Sigmoid colon (tissue), 7 donors: ENCODE results near the gene DOCK11. TPM values are rescaled to one million over a fixed set of nuclear protein-coding genes. Genes with fewer than 3 reads are reported as not detected.

ENCODE experiments used
- DNase-seq: peaks from one replicate; pipeline ENCODE4 v3.0.0-alpha.2; 2019
- H3K27ac ChIP-seq, 4 donors: fragments of 200-600 bp; sonication (generic); one replicate each; pipeline ENCODE4 v1.5.1; 2016 to 2019; ENCODE audit warnings: mild to moderate bottlenecking in 1 of 4
- H3K27me3 ChIP-seq, 3 donors: fragments of 200-600 bp; sonication (generic); one replicate each; pipeline ENCODE4 v1.5.1; 2019; ENCODE audit warnings: mild to moderate bottlenecking in 1 of 3
- H3K36me3 ChIP-seq, 4 donors: fragments of 200-600 bp; sonication (generic); one replicate each; pipeline ENCODE4 v1.5.1; 2016 to 2019
- H3K4me1 ChIP-seq, 4 donors: fragments of 200-600 bp; sonication (generic); one replicate each; pipeline ENCODE4 v1.5.1; 2017 to 2019
- H3K4me3 ChIP-seq, 4 donors: fragments of 200-600 bp; sonication (generic); one replicate each; pipeline ENCODE4 v1.5.1; 2017 to 2019; ENCODE audit warnings: mild to moderate bottlenecking in 2 of 4, moderate library complexity in 1 of 4
- H3K9me3 ChIP-seq, 4 donors: fragments of 200-600 bp in 3 of 4; sonication (generic) in 3 of 4; one replicate each; pipeline versions ENCODE4 v1.5.1 to v1.6.1; 2013 to 2019
- EP300 ChIP-seq, 4 donors: sonication (generic); formaldehyde crosslinking; IDR thresholded peaks; one replicate each; pipeline ENCODE4 v1.6.1; 2017; ENCODE audit warnings: antibody characterized with exemption in 4 of 4
- POLR2A ChIP-seq, 2 donors: fragments of 450-650 bp; IDR thresholded peaks; one replicate each; pipeline ENCODE4 v1.6.1; 2016; ENCODE audit warnings: antibody characterized with exemption in 2 of 2, mild to moderate bottlenecking in 2 of 2, moderate library complexity in 2 of 2
- POLR2AphosphoS5 ChIP-seq, 4 donors: sonication (generic); formaldehyde crosslinking; IDR thresholded peaks; one replicate each; pipeline ENCODE4 v1.6.1; 2017; ENCODE audit warnings: antibody characterized with exemption in 4 of 4
- WGBS, 2 donors: extraction: QIAGEN DNeasy Blood & Tissue Kit; methylation state at CpG; one replicate each; pipeline ENCODE4 v1.1.7; 2013; 5-methylcytosine and 5-hydroxymethylcytosine counted together
- intact Hi-C: fragments of 100-400 bp; cut with DNase I; formaldehyde crosslinking; loops from one replicate; pipeline ENCODE4 v1.15.1; 2023
- polyA plus RNA-seq, 3 donors: library from polyadenylated mRNA; stranded (reverse); fragments of 200-250 nt; gene quantifications; one replicate each; pipeline ENCODE4 v1.2.3, GENCODE V29; 2013
- total RNA-seq, 4 donors: library from RNA; depleted of rRNA; stranded (reverse); fragments of >200 nt; gene quantifications; one replicate each; pipeline ENCODE4 v1.1.0, GENCODE V29; 2016
- TF ChIP-seq, protein P1 (sequence below), 4 experiments: fragments of 450-650 bp in 3 of 4; fragments of 200-600 bp in 1 of 4; IDR thresholded peaks; one replicate each; pipeline ENCODE4 v1.5.1; 2016 to 2019; ENCODE audit warnings: antibody characterized with exemption in 4 of 4, mild to moderate bottlenecking in 3 of 4, moderate library complexity in 2 of 4
- donor health status: healthy with polysubstance abuse.
- donor health status: Bipolar disorder and iron deficiency.
- donor health status: healthy.

Gene DOCK11
- total RNA-seq, result 10 to 100 TPM; 40.7 to 54.6 (median 45.5) TPM
- 10 to 100 TPM in 1 of 3 donors, 1 to 10 TPM in 2; 3.2 to 14.4 (median 4.8) TPM for polyA plus RNA-seq

DNA sequence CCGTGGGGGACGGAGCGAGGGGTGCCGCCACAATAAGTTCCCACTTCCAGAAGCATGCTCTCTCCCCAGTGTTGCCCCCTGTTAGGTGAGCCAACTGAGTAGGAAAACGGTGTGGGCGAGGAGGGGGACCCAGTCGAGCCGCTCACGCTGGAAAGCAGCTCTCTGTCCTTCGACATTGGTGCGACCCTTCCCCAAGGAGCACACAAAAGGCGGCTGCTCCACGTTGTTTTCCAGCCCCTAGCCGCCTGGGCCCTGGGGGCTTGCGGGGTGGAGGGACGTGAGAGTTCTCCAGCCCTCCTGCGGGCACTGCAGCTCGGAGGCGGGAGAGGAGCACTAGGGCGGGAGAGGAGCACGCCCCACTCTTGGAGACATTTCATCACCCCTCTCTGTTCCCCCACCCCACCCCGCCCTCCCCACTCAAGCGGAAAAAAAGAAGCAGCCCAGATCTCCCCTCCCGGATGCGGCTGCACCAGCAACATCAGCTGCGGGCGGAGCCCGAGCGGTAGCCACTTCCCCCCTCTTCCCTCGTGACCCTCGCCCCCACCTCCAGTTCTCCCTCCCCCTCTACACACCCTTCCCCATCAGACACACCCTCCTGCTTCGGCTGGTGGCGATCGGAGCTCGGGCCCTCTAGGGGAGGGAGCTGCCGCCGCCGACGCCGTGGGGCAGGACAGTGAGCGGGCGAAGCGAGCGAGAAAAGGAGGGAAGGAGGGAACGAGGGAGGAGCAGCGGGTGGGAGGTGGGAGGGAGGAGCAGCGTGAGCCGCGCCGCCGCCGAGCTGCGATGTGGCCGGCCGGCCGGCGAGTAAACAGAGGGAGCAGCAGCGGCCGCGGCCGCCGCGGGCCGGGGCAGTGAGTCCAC lies at the start of gene DOCK11:
TSS of gene DOCK11 (plus strand) at position 755 of the 861 bp plus-strand sequence. CDS start 157 bp downstream, outside the sequence.
- H3K27me3 ChIP-seq, result no peaks in the 10 kb centered on the region
- intact Hi-C loops, result loop anchor here (5.0 to 10.0 kb wide), 5 partner anchors 70 to 740 kb away; partner anchors contain the start of genes IL13RA1, PGRMC1 and WDR44
- H3K27ac ChIP-seq, result peak within 1 kb of the TSS; percentile 86 to 93 (median 90)
- peak within 1 kb of the TSS; percentile 73 to 88 (median 81) for H3K4me3 ChIP-seq
- TF ChIP-seq POLR2A (IDR thresholded peaks at IDR 0.05) (no peak), POLR2AphosphoS5 (IDR thresholded peaks at IDR 0.05) (peak; percentile 63 to 91 (median 74))
- TF ChIP-seq, protein P1, sequence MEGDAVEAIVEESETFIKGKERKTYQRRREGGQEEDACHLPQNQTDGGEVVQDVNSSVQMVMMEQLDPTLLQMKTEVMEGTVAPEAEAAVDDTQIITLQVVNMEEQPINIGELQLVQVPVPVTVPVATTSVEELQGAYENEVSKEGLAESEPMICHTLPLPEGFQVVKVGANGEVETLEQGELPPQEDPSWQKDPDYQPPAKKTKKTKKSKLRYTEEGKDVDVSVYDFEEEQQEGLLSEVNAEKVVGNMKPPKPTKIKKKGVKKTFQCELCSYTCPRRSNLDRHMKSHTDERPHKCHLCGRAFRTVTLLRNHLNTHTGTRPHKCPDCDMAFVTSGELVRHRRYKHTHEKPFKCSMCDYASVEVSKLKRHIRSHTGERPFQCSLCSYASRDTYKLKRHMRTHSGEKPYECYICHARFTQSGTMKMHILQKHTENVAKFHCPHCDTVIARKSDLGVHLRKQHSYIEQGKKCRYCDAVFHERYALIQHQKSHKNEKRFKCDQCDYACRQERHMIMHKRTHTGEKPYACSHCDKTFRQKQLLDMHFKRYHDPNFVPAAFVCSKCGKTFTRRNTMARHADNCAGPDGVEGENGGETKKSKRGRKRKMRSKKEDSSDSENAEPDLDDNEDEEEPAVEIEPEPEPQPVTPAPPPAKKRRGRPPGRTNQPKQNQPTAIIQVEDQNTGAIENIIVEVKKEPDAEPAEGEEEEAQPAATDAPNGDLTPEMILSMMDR (IDR thresholded peaks at IDR 0.05), result no peak
- H3K9me3 ChIP-seq, result no peaks in the 10 kb centered on the region
- peak; percentile 95 for DNase-seq
- 7 to 11% methylated on average over 60 to 64 of the region's 64 CpGs for WGBS, 2 donors
- H3K36me3 ChIP-seq, result no peaks in the 10 kb centered on the region
- H3K4me1 ChIP-seq, result peaks cover 0 to 17% (median 2%) of the 10 kb centered on the region in 4 donors

DNA sequence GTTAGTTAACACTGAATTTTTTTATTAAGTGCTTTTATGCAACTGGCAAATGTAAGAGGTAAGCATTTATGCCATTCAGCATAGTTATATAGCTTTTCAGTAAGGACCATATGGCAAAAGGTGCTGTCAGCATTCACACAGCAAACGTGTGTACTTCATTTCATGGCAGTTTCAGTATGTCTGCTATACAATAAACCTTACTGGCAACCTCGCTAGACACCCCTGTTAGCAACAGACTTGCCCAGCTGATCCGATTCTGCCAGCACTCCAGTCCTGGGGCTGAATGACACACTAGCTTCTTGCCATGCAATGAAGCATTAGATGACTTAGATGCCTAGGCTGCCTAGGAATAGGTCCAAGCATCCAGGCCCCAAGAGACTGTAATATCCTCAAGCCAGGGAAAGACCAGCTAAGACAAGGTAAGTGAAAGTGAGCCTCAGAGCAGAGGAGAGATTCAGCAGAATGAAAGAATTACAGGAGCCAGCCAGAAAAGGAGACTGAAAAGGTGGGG lies 47.3 kb upstream of the DOCK11 start:
- intact Hi-C loops, result no loop called here
- no peaks in the 10 kb centered on the region for H3K4me1 ChIP-seq
- DNase-seq, result no peak
- no peak overlapping the region for H3K27ac ChIP-seq
- no peaks in the 10 kb centered on the region for H3K27me3 ChIP-seq
- no peaks in the 10 kb centered on the region for H3K9me3 ChIP-seq
- 79 to 85% methylated on average over 3 of the region's 3 CpGs for WGBS, 2 donors
- TF ChIP-seq EP300 (IDR thresholded peaks at IDR 0.05) (no peak), POLR2A (IDR thresholded peaks at IDR 0.05) (no peak), POLR2AphosphoS5 (IDR thresholded peaks at IDR 0.05) (no peak)
- TF ChIP-seq, protein P1 (IDR thresholded peaks at IDR 0.05), result no peak
- no peak overlapping the region for H3K4me3 ChIP-seq
- H3K36me3 ChIP-seq, result peaks cover 0 to 31% (median 4%) of the 10 kb centered on the region in 4 donors

DNA sequence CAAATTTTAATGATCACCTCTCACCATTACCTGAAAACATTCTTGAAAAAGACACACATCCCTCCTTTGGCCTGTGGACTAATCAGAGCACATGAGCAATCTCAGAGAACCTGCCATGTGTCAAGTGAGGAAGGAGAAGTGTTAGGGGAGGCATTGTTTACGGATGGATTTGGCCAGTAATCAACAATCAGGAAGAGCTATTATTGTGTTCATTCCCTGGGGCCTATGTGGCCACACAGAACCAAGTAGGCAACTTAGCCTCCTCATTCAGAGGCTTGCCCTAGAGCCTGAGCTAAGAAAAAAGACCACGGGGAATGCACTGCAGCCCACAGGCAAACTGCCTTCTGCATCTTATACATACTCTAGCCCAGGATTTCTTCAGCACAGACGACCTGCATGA lies 40.6 kb upstream of the DOCK11 start:
- 82 to 91% methylated on average over 3 of the region's 3 CpGs for WGBS, 2 donors
- Histone ChIP-seq H3K36me3 (no peaks in the 10 kb centered on the region), H3K27me3 (no peaks in the 10 kb centered on the region), H3K4me3 (no peak overlapping the region), H3K9me3 (no peaks in the 10 kb centered on the region), H3K27ac (no peak overlapping the region), H3K4me1 (no peaks in the 10 kb centered on the region)
- no peak for DNase-seq
- TF ChIP-seq POLR2A (IDR thresholded peaks at IDR 0.05), result no peak
- no peak for TF ChIP-seq EP300 (IDR thresholded peaks at IDR 0.05)
- TF ChIP-seq, protein P1 (IDR thresholded peaks at IDR 0.05), result no peak
- no peak for TF ChIP-seq POLR2AphosphoS5 (IDR thresholded peaks at IDR 0.05)
- intact Hi-C loops, result no loop called here

DNA sequence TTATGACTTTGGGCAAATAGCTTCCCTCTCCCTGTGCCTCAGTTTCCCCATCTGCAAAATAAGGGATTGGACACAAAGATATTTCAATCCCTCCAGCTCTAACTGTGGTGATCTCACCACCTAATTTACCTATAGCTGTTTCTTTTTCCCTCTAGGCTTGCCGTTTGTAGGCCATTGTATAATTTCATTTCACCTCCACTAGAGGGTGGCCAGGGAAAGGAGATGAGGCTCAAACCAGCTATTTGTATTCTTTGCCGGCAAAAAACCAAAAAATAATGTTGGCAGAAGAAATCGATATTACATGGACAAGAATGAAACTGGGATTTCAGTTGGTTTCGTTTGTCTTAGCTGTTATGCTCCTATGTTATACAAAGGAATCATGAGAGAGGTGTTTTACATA lies 36.1 kb upstream of the DOCK11 start:
- no peak for DNase-seq
- no peak overlapping the region for H3K27ac ChIP-seq
- intact Hi-C loops, result loop anchor here (2.0 kb wide), 1 partner anchor 143 kb away; no protein-coding TSS in a partner anchor
- TF ChIP-seq, protein P1 (IDR thresholded peaks at IDR 0.05), result peak; percentile 40 to 48 (median 42)
- TF ChIP-seq EP300 (IDR thresholded peaks at IDR 0.05) (no peak), POLR2AphosphoS5 (IDR thresholded peaks at IDR 0.05) (no peak), POLR2A (IDR thresholded peaks at IDR 0.05) (no peak)
- no peaks in the 10 kb centered on the region for H3K9me3 ChIP-seq
- H3K27me3 ChIP-seq, result no peaks in the 10 kb centered on the region
- no peaks in the 10 kb centered on the region for H3K36me3 ChIP-seq
- WGBS, 2 donors, result 1 to 3% methylated on average over 4 of the region's 4 CpGs
- H3K4me3 ChIP-seq, result no peak overlapping the region
- H3K4me1 ChIP-seq, result no peaks in the 10 kb centered on the region
